Transverse colon (tissue), 4 donors: ENCODE measurements around the gene GPR68.

Experiments used
- EP300 ChIP-seq: sonication (generic); formaldehyde crosslinking; IDR thresholded peaks from one replicate; pipeline ENCODE4 v1.6.1; 2017; ENCODE audit warnings: antibody characterized with exemption, low read depth
- POLR2A ChIP-seq: fragments of 450-650 bp; IDR thresholded peaks from one replicate; pipeline ENCODE4 v1.6.1; 2016; ENCODE audit warnings: antibody characterized with exemption, mild to moderate bottlenecking, moderate library complexity
- POLR2AphosphoS5 ChIP-seq, 3 donors: sonication (generic); formaldehyde crosslinking; IDR thresholded peaks; one replicate each; pipeline ENCODE4 v1.6.1; 2016; ENCODE audit warnings: antibody characterized with exemption in 3 of 3
- TF ChIP-seq, protein P1 (sequence below), 5 experiments: fragments of 200-600 bp in 3 of 5; fragments of 450-650 bp in 2 of 5; sonication (generic) in 3 of 5; IDR thresholded peaks; 1 replicate in 2 of 5; 2 replicates in 3 of 5; pipeline ENCODE4 v1.5.1; 2016 to 2017; ENCODE audit warnings: antibody characterized with exemption in 5 of 5, inconsistent platforms in 3 of 5, mild to moderate bottlenecking in 2 of 5, moderate library complexity in 1 of 5

DNA sequence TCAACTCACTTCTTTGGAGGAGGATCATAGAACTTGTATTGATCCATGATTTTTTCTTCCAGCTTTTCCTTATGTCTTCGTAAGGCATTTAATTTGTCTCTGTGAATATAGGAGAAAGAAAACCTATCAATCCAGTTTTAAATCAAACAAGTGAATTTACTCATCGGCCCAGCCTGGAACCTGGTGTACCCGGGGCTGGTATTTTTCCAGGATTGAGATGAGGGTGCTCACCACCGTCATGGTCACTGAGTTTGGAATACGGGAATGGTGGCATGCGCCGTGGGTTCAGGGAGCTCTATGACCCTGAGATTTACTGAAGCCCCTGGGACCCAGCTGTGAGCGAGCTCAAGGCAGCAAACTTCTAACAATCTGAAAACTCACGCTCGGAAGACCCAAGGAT lies 46.5 kb upstream of the GPR68 start:
- no peak for TF ChIP-seq POLR2A
- TF ChIP-seq, protein P1, sequence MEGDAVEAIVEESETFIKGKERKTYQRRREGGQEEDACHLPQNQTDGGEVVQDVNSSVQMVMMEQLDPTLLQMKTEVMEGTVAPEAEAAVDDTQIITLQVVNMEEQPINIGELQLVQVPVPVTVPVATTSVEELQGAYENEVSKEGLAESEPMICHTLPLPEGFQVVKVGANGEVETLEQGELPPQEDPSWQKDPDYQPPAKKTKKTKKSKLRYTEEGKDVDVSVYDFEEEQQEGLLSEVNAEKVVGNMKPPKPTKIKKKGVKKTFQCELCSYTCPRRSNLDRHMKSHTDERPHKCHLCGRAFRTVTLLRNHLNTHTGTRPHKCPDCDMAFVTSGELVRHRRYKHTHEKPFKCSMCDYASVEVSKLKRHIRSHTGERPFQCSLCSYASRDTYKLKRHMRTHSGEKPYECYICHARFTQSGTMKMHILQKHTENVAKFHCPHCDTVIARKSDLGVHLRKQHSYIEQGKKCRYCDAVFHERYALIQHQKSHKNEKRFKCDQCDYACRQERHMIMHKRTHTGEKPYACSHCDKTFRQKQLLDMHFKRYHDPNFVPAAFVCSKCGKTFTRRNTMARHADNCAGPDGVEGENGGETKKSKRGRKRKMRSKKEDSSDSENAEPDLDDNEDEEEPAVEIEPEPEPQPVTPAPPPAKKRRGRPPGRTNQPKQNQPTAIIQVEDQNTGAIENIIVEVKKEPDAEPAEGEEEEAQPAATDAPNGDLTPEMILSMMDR (IDR thresholded peaks at IDR 0.05): no peak
- no peak for TF ChIP-seq POLR2AphosphoS5 (IDR thresholded peaks at IDR 0.05)
- TF ChIP-seq EP300: no peak
